Esophagus squamous epithelium (tissue), 5 donors: ENCODE results near the gene PPFIA2. TPM values are rescaled to one million over a fixed set of nuclear protein-coding genes. Genes with fewer than 3 reads are reported as not detected.

ENCODE experiments used
- DNase-seq: peaks from one replicate; lab custom pipeline; 2025; lab: John Stamatoyannopoulos, UW
- H3K27ac ChIP-seq, 4 donors: fragments of 200-600 bp; sonication (generic); one replicate each; pipeline ENCODE4 v1.5.1; 2016 to 2019; ENCODE audit warnings: mild to moderate bottlenecking in 1 of 4
- H3K27me3 ChIP-seq, 4 donors: fragments of 200-600 bp; sonication (generic); 1 replicate in 3 of 4; 2 replicates in 1 of 4; pipeline versions ENCODE4 v1.5.1 to v1.6.0; 2017 to 2021; ENCODE audit warnings: antibody characterized with exemption in 1 of 4
- H3K36me3 ChIP-seq, 3 donors: fragments of 200-600 bp; sonication (generic); one replicate each; pipeline ENCODE4 v1.5.1; 2016 to 2019
- H3K4me1 ChIP-seq, 3 donors: fragments of 200-600 bp; sonication (generic); one replicate each; pipeline ENCODE4 v1.5.1; 2017 to 2019
- H3K4me3 ChIP-seq, 4 donors: fragments of 200-600 bp; sonication (generic); 1 replicate in 3 of 4; 2 replicates in 1 of 4; pipeline ENCODE4 v1.5.1; 2016 to 2019; ENCODE audit warnings: mild to moderate bottlenecking in 2 of 4, moderate library complexity in 1 of 4
- H3K9me3 ChIP-seq, 3 donors: fragments of 200-600 bp; sonication (generic); one replicate each; pipeline ENCODE4 v1.5.1; 2016 to 2019
- CTCF ChIP-seq, 6 experiments: fragments of 450-650 bp in 4 of 6; fragments of 200-600 bp in 2 of 6; sonication (generic) in 2 of 6; IDR thresholded peaks; one replicate each; pipeline ENCODE4 v1.5.1; 2016 to 2019; ENCODE audit warnings: antibody characterized with exemption in 6 of 6, mild to moderate bottlenecking in 4 of 6, moderate library complexity in 4 of 6
- POLR2A ChIP-seq, 4 donors: fragments of 450-650 bp; IDR thresholded peaks; one replicate each; pipeline ENCODE4 v1.6.1; 2017; ENCODE audit warnings: antibody characterized with exemption in 4 of 4, mild to moderate bottlenecking in 4 of 4, moderate library complexity in 3 of 4
- WGBS, 2 donors: methylation state at CpG; one replicate each; pipeline ENCODE4 v1.1.5; 2018; 5-methylcytosine and 5-hydroxymethylcytosine counted together
- intact Hi-C: fragments of 100-400 bp; cut with DNase I; formaldehyde crosslinking; loops from one replicate; pipeline ENCODE4 v1.15.0; 2022
- total RNA-seq, 4 donors: library from RNA; depleted of rRNA; stranded (reverse); fragments of >200 nt; gene quantifications; one replicate each; pipeline ENCODE4 v1.1.0, GENCODE V29; 2016
- donor health status: DM: yes; HTN: yes; CAD: no.

Gene PPFIA2
- total RNA-seq, 4 donors from 2014 or later = 0.31 to 2.3 (median 0.55) TPM

DNA sequence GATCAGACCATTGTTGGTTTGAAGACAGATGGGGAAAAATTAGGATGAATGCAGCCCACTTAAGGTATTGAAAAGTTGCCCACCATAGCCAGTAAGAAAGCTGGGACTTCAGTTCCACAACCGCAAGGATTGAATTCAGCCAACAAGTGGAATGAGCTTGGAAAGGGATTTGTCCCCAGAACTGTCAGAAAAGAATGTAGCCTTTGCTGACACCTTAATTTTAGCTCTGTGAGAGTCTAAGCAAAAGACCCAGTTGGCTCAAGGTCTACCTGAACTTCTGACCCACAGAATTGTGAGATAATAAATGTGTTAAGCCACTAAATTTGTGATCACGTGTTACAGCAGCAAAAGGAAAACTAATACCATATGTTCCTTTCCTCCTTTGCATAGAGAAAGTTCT is 29.4 kb downstream of the PPFIA2 start:
- no peaks in the 10 kb centered on the region for H3K36me3 ChIP-seq
- H3K27ac ChIP-seq = no peak overlapping the region
- H3K4me1 ChIP-seq = no peaks in the 10 kb centered on the region
- intact Hi-C loops = no loop called here
- WGBS, 2 donors = 72 to 75% methylated on average over 2 of the region's 2 CpGs
- DNase-seq = no peak
- no peak for TF ChIP-seq CTCF (IDR thresholded peaks at IDR 0.05)
- no peak for TF ChIP-seq POLR2A (IDR thresholded peaks at IDR 0.05)
- no peak overlapping the region for H3K4me3 ChIP-seq
- no peaks in the 10 kb centered on the region for H3K9me3 ChIP-seq
- H3K27me3 ChIP-seq = no peaks in the 10 kb centered on the region

DNA sequence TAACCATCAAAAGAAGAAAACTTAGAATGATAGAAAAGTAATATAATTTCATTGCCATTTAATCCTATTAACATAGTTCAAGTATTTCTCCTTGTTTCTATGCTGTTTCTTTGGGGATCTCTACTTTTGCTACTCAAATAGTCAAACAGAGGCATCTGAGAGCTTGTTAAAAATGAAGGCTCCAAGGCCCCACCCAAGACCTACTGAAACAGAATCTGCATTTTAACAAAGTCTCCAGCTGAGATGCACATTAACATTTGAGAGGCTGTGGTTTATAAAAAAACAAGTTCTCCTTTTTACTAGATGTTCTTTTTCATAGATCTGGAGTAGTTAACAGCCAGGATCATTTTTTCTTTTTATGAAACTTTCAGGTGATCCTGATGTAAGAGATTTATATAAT is 31.8 kb downstream of the PPFIA2 start:
- H3K4me3 ChIP-seq = no peak overlapping the region
- H3K27me3 ChIP-seq = no peaks in the 10 kb centered on the region
- H3K27ac ChIP-seq = no peak overlapping the region
- TF ChIP-seq CTCF (IDR thresholded peaks at IDR 0.05) (no peak), POLR2A (IDR thresholded peaks at IDR 0.05) (no peak)
- DNase-seq = no peak
- H3K9me3 ChIP-seq = no peaks in the 10 kb centered on the region
- no peaks in the 10 kb centered on the region for H3K36me3 ChIP-seq
- intact Hi-C loops = no loop called here
- no peaks in the 10 kb centered on the region for H3K4me1 ChIP-seq

DNA sequence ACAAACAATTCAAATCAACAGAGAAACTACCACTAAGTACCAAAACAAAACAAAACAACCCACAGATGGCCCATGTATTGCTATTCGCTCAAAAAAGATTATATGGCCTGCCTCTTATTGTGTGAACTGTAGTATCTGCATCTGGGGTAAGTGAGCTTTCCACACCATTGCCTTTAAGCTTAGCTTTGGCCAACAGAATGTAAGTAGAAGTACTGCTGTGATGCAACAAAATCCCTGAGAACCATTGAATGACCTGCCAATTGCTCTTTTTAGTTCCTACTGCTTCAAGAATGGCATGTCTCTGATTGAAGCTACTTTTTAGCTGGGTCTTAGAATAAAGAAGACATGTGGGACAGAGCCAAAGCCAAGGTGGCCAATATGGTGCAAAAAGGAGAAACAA is 32.5 kb downstream of the PPFIA2 start:
- intact Hi-C loops = no loop called here
- Histone ChIP-seq H3K36me3 (no peaks in the 10 kb centered on the region), H3K4me3 (no peak overlapping the region), H3K4me1 (no peaks in the 10 kb centered on the region), H3K27me3 (no peaks in the 10 kb centered on the region), H3K27ac (no peak overlapping the region), H3K9me3 (no peaks in the 10 kb centered on the region)
- TF ChIP-seq POLR2A (IDR thresholded peaks at IDR 0.05) (no peak), CTCF (IDR thresholded peaks at IDR 0.05) (no peak)
- WGBS, 2 donors = 79 to 91% methylated on average over 1 of the region's 1 CpG
- DNase-seq = no peak

DNA sequence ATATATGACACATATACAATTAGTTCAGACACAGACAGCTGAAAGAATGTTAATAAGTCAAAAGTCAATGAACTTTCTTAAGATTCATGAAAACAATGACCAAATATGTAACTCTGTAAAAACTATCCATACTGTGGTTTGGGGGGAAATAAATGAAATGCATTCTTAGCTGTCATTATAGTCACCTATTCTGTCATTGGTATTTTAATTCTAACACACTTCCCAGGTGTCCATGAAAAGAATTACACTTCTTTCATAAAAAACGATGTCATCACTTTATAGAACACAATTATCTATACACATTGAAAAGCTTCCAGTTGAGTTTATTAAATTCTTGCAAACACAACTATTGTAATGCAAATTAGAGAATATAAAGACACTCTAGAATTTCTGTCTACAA is 35.8 kb downstream of the PPFIA2 start:
- 16 to 21% methylated on average over 1 of the region's 1 CpG for WGBS, 2 donors
- DNase-seq = no peak
- intact Hi-C loops = no loop called here
- Histone ChIP-seq H3K4me3 (no peak overlapping the region), H3K36me3 (no peaks in the 10 kb centered on the region), H3K27ac (no peak overlapping the region), H3K4me1 (no peaks in the 10 kb centered on the region), H3K27me3 (no peaks in the 10 kb centered on the region), H3K9me3 (no peaks in the 10 kb centered on the region)
- TF ChIP-seq POLR2A (IDR thresholded peaks at IDR 0.05) (no peak), CTCF (IDR thresholded peaks at IDR 0.05) (no peak)

DNA sequence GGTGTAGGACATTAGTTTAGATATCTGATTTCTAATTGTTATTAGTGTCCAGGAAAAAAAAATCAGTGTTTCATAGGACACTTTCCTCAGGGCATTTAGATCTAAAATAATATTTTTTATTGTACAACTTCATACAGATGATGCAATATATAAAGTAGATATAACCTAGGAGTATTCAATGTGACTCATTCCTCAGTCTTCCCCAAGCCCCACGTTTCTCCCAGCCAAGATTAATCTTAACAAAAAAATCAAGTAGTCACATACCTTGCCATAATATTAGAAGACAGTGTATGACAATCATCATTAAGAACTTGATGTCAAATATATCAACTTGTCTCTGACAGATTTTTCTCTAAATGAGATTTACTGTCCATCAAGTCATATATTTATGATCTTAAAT is 37.1 kb downstream of the PPFIA2 start:
- no peaks in the 10 kb centered on the region for H3K9me3 ChIP-seq

More for the DNA sequence above, 37.1 kb downstream of the PPFIA2 start:
- no peaks in the 10 kb centered on the region for H3K27me3 ChIP-seq
- no peak for DNase-seq
- intact Hi-C loops = no loop called here
- H3K27ac ChIP-seq = no peak overlapping the region
- WGBS, 2 donors = 16 to 27% methylated on average over 1 of the region's 1 CpG
- no peaks in the 10 kb centered on the region for H3K36me3 ChIP-seq
- H3K4me3 ChIP-seq = no peak overlapping the region
- TF ChIP-seq POLR2A (IDR thresholded peaks at IDR 0.05) (no peak), CTCF (IDR thresholded peaks at IDR 0.05) (no peak)
- H3K4me1 ChIP-seq = no peaks in the 10 kb centered on the region
